HK-2 (cell line): ENCODE data around the gene FLRT1.
A peak's percentile ranks its signal among the peaks of the same experiment; 100 is the strongest.

Source experiments
- DNase-seq: peaks from one replicate; pipeline ENCODE4 v3.0.0-alpha.2; 2018; ENCODE audit not compliant: unreplicated experiment

FLRT1 gene

DNA sequence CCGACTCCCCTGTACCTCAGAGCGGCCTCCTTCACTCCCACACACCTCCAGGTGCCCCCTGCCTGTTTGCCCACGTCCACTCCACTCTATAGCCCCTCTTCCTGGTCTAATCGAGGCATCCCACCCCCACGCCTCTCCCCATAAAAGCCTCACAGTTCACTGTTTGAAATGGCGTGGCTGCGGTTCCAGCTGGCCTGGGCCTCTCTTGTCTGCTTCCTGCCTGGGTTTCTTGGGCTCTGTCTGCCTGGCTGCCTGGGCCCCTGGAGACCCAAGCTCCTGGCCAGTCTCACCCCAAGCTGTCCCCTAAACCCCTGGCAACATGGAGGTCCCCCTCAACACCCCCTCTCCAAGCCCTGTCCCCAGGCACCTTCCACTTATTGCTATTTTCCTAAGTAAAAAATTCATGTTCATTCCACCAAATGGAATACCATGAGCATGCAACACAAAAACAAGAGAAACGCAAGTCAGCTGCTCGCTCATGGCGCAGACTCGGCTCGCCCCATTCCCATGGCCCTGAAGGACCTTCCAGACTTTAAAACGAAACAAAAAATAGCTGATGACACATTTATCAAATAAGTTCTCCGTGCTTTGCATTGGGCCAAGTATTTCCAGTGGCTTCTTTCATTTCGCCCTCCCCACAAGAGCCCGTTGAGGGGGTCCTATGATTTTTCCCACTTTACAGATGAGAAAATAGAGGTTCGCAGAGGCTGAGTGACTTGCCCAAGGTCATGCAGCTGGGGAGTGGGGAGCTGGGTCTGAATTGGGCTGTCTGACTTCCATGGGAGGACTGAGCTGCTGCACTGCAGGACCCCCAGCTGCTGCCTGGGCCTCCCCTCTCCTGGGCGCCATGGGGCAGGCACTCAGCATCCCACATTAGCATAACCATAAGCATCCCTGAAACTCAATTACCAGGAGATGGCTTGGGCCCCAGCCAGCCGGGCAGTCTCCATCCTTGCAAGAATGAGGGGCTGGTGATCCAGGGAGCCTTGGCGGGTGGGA, 11.7 kb upstream of the FLRT1 start:
- no peak for DNase-seq

DNA sequence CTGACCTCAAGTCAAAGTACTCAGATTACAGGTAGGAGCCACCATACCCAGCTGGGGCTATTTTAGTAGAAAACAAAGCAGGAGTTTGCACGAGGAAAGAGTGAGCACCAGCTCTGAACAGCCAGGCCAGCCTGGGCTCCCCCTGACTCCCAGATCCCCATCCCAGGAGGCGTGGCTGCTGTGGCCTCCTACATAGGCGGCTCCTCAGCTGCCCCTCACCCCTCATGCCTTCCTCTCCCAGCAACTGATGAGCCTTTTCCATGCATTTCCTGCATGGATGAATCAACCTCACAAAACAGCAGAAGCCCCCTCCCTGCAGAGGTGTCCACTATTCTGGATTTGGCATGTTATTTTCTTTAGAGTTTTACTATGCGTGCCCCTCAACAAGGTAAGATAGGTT, 10.5 kb upstream of the FLRT1 start:
- no peak for DNase-seq

DNA sequence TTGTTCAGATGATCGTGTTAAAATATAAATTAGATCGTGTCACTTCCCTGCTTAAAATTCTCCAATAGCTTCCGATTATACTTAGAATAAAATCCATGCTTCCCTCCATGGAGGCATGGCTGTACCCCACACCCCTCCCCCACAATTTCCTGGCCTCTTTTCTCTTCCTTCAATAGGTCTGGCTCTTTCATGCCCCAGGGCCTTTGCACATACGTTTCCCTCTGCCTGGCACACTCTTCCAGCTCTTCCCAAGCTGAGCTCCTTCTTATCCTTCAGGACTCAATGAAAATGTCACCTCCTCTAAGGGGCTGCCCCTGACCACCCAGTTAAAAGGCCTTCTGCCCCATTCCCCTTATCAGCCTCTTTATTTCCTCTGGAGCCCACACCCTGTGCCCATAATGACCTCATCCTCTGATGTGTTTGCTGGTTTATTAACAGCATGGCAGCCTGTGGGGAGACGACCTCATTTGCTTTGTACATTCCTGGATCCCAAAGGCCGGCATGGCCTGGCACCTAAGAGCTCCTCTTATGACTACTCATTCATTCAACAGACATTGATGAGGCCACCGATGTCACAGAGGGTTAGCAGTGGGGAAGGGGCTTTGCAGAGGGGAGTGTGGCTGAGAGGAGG, 9.0 kb upstream of the FLRT1 start:
- no peak for DNase-seq

DNA sequence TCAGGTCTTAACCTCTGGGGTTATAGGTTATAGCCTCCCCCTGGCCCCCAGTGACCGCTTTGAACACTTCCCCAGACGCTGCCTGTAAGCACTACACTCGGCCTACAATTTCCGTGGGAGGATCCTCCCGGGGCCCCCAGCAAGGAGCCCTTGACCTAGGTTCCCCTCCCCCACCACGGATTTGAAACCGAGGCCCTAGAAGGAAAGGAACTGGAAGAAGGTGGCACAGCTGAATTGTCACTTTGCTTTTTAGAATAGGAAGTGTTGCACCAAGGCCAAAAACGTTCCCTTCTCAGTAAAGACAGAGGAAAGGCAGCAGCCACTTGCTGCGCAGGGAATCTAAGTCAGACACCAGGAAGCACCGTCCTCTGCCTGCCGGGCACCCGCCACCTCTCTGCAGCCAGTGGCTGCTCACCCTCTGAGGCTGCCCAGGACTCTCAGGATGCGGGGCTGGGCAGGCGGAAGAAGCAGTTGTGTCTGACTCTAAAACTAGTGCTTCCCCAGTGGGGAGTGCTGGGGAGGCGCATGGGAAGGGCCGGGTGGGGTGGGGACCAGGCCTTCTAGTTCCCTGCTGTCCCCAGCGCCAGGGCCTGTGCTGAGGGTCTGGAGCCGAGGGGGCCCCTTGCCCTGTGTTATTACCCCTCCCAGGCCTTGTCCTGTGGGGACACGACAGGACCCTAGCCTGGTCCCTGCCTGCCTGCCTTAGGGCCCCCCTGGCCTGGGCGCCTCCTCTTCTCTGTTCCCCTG, 7.9 kb upstream of the FLRT1 start:
- DNase-seq: no peak

DNA sequence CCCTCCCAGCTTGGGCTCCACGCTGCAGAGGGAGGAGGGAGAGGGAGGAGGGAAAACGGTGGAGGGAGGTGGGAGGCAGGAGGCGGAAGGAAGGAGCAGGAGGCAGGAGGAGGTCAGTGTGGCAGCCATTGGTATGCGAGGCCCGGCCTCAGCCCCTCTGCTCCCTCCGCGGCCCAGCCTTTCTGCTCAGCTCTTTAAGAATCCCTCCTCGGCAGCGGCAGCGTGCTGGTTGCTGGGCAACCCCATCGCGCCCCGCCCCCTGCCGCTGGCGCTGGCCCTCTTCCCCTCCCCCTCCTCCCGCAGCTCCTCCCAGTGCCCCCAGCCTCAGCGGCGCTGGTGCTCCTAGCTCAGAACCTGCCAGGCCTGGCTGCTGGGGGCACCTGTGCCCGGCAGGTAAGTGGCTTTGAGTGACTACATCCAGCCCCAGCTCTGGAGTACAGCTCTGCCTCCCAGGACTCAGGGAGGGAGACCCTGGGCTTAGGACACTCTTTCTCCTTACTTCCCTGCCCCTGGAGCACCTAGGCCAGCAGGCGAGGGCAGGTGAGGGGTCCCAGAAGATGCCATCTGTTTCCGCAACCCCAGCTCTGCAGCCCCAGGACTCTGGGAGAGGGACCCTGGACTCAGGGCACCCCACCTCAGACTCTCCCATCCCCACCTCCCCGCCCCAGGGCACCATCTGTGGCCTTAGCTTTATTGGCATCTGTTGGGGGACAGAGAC, 7.2 kb upstream of the FLRT1 start:
- DNase-seq: no peak

DNA sequence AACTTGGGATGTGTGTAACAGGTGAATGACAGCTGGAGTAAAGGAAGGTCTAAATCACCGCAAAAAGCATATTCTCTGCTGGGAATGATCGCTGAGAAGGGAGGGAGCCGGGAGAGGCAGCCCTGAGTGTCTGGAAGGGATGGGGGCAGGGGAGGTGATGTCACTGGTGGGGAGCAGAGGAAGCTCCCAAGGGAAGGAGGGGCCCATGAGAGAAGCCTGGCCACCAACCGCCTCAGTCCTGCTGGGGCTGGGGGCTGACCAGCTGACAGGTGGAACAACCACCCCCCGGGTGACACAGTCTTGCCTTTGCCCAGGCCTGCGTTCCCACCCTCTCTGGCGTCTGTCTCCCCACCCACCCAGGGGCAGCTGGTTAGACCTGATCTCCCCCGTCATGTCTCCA, 6.0 kb upstream of the FLRT1 start:
- DNase-seq: no peak

DNA sequence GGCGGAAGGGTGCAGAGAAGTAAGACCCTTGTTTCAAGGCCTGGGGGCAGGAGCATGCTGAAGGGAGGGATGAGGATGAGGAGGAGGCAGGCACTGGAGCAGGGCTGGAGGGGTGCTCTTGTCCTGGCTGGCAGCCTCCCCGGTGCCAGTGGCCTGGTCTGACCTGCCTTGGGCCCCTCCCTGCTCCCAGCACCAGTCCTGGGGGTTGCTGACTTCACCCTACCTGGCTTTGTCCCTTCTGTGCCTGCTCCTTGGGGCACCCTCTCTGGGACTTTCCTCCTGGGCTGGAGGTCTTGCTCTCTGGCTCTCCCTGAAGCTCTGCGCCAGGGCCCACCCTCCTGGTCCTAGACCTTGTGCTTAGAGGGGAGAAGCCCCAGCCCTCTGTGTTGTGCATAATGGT, 4.7 kb upstream of the FLRT1 start:
- DNase-seq: no peak

DNA sequence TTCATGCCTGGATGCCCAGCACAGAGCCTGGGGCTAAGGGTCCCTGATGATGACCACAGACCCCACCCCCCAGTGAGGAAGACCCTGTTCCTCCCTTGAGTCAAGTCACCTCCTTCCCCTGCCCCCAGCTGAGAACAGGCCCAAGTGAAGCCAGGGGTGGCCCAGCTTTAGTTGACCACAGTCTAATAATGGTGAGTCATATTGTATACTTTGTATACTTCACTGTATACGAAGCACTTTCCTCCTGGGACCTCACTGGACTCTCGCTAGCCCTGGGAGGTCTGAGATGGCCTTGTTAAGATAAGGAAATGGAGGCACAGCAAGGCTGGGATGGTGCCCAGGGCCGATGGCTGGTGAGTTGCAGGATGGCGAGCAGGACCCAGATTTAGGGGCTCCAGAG, 3.7 kb upstream of the FLRT1 start:
- no peak for DNase-seq

DNA sequence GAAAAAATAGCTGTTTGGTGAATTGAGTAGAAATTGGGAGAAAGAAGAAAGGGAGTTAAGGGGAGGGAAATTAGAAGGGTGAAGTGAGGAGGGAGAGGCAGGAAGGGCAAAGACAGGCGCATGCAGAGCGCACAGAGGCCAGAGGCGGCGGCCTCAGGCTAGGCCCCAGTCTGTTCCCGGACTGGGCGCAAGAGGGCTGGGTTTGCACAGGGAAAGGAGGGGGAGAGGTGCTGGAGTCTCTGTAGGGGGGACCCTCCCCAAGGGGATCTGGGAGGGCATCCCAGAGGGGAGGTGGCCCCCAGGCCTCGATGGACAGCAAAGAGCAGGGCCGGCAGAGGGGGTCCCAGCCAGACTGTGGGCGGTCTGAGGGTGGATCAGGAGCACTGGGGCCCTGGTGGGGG, 1.3 kb upstream of the FLRT1 start:
- no peak for DNase-seq

DNA sequence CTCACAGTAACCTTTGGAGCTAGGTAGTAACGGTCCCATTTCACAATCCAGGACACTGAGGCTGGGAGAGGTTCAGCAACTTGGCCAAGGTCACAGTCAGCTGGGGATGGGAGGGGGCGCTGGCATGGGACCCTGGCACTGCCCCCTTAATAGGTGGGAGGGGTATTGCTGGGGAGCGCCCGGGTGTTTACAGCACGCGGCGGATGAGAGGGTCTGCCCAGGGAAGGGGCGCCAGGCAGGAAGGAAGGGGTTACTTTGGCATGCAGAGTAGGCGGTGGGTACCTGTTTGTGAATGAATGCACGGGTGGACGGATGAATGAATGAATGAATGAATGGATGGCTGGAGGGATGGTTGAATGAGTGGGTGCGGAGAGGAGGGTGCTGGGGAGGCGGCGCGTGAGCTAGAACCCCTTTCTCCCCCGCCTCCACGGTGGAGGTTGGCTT, 628 bp upstream of the FLRT1 start:
- no peak for DNase-seq

DNA sequence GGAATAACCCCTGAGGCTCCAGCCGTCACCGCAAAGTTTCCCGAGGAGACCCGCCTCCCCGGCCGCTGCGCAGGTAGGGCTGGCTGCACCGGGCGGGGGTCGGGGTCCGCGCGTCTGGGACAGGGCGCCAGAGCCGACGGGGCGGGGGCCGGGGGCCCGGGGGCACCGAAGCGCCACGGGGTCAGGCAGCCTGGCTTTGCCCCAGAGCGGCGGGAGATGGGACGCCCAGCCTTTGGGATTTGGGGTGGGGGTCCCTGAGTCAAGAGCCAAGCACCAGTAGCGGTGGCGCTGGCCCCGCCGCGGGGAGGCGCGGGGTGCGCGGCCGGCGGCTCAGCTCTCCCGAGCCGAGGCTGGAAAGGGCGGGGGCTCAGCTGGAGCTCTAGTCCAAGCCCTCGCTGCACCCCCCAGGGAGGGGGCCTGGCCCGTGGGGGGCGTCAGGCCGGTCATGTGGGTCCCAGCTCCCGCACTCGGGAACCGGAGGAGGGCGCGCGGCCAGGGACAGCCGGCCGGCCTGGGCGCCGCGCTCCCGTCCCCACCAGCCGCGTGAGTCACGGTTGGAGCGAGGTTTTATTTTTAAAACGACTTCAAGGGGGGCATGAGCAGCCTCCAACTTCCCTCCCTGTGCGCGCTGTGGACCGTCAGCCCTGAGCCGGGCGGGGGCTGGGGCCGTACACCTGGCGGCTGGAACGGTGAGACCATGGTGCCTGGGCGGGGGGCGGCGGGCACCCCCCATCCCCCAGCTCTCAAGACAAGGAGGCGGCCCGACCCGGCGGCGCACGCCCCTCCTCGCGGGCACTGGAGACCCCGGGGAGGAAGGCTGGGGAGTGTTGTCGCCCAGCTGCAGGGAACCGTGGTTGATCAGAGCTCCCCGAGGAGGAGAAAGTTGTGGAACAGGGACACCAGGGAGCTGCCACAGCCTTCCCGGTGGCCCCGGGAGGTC, 626 bp downstream of the FLRT1 start:
- DNase-seq: peak; percentile 17

DNA sequence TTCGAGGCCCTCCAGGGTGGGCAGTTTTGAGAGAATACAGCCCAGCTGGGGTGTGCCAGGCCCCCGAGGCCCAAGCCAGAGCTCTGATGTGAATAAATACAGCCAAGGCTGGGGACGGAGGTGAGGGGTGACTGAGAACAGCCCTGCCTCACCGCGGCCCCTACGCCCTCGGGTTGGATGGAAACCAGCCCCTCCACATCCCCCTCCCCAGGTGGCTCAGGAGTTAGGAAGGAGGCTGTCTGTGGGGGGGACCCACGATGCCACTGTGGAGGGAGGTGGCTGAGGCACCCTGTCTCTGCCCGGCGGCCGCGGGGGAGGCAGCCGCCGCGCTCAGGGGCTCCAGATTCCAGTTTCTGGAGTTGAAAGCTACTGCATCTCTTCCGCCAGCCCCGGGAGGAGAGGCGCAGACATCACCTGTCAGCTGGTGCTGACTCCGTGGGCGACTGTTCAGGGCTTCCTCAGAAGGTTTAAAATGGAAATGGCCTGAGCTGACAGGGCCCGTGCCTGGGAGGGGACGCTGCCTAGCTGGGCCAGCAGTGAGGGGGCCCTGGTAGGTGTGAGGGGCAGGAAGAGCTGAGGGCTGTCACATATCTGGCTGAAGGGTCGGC, 1.4 kb downstream of the FLRT1 start:
- DNase-seq: no peak

DNA sequence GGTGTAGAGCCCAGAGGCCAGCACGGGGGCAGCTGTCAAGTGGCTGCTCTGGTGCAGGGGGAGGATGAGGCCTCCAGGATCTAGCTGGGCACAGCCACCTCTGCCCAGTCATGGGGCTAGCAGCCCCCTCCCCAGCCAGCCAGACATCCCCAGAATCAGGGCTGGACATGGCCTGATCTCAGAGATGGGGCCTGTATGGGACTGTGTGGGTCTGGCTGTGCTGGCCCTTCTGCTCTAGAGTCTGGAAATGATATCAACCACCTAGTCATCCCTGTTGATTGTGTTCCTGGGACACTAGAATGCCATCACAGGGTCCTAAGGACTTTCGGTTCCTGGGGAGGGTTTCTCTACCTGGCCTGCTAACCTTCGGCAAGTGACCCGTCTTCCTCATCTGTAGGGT, 2.8 kb downstream of the FLRT1 start:
- no peak for DNase-seq

DNA sequence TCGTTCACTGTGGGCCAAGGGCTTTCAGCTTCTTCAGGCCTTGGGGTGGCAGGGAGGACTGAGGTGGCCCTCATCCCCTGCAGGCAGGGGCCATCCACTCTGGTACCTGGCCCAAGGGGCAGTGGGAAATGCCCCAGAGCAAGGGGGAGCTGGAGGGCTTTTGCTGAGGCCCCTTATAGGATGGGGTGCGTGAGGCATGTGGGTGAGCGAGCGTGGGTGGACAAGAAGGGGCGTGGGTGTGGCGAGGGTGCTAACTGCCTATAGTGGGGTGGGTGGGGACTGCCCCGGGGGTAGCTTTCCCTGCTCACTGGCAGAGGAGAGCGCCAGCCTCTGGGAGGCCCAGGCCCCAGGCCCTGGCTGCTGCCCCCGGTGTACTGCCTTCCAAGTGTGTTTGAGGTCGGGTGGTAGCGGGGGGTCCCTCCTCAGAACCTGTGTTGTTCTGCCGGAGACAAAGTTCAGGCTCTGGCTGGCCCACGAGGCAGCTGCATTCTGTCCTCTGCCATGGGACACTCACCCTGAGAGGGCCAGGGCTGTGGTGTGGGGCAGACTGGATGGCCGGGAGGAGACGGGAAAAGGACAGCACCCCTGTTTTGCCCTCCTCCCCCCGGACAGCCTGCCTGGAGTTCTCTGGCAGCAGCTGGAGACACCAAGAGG, 3.4 kb downstream of the FLRT1 start:
- DNase-seq: no peak

DNA sequence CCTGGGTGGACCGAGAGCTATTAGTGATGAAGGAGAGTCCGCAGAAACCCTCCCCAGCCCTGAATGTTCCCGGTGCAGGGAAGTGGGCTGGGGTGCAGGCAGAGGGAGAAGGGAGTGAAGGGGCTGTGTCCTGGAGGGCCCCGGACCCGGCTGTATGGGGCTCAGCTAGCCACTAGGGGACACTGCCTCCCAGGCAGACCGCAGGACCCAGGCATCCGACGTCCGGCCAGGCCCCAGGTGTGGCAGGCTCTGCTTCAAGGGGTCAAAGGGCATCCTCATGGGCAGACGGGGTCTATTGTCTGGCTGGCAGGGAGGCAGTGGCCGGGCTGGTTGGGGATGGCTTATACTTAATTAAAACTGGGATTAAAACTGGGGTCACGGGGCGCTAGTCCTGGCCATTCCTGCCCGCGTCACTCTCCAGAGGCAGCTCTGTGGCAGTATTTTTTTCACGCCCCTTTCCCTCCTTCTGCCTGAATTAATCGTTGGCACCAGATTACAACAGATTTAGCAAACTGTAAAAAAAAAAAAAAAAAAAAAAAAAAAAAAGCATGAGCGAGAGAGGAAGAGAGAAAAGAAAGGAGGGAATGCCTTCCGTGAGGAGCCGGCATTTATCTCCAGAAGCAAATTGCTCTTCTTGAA, 5.1 kb downstream of the FLRT1 start:
- DNase-seq: peak; percentile 22

DNA sequence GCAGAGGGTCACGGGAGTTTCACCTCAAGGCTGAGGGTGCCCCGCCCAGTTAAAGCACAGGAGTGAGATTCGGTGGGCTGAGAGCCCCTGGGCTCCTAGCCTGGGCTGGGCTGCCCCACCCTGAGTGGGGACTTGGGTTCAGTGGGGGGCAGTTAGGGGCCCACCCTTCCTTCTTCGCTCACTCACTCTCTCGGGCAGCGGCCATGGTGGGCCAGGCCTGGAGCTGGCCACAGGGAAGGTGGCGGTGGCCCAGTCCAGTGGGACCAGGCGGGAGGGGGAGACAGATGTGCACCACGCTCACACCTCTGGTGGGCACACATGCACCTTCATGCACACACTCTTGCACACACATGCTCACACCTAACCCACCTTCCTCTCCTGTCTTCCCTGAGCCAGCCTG, 6.1 kb downstream of the FLRT1 start:
- no peak for DNase-seq

DNA sequence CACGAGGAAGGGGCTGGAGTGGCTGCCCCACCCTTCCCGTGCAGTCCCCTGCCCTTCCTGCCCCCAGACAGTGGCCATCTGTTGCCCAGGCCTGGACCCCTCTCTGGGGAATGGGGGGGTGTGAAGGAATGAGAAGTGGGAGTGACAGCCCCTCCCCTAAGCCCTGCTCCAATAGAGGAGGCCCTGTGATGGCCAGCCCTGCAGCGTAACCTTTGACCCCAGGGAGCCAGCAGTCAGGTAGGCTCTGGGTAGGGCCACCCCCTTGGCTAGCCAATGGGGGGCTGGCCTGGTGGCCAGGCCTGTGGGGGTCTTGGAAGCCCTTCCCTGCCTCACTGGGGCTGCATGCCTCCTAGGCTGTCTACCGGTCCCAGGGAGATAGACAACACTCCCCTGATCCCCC, 6.6 kb downstream of the FLRT1 start:
- no peak for DNase-seq

DNA sequence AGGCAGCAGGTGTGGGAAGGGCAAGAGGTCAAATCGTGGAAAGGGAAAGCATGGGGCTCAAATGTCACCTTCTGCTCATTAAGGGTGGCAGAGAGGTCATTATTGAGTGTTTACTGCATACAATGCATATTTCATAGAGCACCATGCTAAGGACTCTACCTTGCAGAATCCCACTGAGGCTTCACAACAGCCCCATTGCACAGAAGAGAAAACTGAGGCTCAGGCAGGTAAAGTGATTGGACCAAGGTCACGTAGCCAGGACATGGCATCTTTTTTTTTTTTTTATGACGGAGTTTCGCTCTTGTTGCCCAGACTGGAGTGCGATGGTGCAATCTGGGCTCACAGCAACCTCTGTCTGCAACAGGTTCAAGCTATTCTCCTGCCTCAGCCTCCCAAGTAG, 7.8 kb downstream of the FLRT1 start:
- no peak for DNase-seq

DNA sequence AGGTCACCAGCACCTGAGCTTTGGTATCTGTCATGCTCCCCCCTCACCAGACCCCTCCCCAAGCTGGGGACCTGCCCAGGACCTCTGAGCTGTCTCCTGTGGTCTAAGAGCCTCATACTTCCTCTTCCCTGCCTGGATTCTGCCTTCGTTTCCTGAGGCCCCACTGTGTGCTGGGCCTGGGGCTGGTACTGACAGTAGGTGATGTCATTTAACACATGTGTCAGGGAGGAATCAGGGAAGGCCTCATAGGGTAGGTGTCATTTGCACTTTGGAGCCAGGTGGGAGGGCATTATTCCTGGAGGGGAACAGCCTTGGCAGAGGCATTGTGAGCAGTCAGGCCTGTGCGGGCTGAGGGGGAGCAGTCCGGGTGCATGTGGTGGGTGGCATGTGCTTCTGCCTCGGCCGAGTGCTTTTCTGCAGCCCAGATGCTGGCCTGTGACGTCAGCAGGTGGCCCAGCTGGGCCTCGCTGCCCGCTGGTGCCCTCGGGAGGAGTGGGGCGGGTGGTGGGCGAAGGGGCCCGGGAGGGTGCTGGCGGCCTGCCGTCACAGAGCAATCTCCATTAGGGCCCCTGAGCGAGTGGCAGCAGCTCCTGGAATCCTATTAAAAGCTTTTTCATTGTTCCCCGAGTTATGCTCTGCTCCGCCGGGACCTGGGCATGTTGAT, 9.1 kb downstream of the FLRT1 start:
- no peak for DNase-seq
